ENCODE data around the gene NXF1. TPM values are rescaled to one million over a fixed set of nuclear protein-coding genes. Genes with fewer than 3 reads are reported as not detected.

NXF1 gene
- total and polyA plus RNA-seq, 2 of the 13 experiments (the other 11 are each of a cell fraction or from before 2014, with no cell fraction given), result 30.4 to 30.9 TPM

DNA sequence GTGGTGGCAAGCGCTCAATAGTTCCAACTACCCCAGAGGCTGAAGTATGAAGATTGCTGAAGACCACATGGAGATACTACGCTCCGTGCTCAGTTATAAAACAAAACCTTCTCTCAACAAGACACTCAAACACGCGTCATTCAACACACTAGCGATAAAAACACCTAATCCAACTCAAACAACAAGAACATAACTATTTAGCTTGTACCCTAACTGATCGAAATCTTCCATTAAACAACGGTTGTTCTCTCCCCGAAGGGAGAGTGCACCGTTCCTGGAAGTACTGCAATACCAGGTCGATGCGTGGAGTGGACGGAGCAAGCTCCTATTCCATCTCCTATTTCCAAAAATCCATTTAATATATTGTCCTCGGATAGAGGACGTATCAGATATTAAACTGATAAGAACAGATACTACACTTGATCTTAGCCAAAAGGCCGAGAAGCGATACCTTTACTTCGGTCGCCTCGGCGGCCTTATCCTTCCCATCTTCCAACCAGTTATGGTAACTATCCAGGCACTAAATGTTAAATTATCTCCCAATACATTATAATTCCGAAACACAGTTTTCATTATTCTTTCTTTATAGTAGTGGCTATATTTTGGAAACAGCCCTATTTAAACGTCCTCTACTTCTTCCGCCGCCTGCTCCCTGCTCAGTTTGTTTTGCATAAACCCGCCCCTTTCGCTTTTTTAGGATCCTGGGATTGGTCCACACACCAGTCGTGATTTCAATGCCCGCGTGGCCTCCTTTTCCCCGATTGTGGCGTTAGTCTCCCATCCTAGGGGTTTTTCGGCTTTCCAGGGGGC, 36.3 kb upstream of the NXF1 start (continued):
- TF ChIP-seq REPIN1 (CRISPR knock-in tag; IDR thresholded peaks at IDR 0.05; ENCODE audit: borderline replicate concordance, low read depth), result peak; percentile 96
- TF ChIP-seq, protein P1, sequence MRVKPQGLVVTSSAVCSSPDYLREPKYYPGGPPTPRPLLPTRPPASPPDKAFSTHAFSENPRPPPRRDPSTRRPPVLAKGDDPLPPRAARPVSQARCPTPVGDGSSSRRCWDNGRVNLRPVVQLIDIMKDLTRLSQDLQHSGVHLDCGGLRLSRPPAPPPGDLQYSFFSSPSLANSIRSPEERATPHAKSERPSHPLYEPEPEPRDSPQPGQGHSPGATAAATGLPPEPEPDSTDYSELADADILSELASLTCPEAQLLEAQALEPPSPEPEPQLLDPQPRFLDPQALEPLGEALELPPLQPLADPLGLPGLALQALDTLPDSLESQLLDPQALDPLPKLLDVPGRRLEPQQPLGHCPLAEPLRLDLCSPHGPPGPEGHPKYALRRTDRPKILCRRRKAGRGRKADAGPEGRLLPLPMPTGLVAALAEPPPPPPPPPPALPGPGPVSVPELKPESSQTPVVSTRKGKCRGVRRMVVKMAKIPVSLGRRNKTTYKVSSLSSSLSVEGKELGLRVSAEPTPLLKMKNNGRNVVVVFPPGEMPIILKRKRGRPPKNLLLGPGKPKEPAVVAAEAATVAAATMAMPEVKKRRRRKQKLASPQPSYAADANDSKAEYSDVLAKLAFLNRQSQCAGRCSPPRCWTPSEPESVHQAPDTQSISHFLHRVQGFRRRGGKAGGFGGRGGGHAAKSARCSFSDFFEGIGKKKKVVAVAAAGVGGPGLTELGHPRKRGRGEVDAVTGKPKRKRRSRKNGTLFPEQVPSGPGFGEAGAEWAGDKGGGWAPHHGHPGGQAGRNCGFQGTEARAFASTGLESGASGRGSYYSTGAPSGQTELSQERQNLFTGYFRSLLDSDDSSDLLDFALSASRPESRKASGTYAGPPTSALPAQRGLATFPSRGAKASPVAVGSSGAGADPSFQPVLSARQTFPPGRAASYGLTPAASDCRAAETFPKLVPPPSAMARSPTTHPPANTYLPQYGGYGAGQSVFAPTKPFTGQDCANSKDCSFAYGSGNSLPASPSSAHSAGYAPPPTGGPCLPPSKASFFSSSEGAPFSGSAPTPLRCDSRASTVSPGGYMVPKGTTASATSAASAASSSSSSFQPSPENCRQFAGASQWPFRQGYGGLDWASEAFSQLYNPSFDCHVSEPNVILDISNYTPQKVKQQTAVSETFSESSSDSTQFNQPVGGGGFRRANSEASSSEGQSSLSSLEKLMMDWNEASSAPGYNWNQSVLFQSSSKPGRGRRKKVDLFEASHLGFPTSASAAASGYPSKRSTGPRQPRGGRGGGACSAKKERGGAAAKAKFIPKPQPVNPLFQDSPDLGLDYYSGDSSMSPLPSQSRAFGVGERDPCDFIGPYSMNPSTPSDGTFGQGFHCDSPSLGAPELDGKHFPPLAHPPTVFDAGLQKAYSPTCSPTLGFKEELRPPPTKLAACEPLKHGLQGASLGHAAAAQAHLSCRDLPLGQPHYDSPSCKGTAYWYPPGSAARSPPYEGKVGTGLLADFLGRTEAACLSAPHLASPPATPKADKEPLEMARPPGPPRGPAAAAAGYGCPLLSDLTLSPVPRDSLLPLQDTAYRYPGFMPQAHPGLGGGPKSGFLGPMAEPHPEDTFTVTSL (CRISPR knock-in tag; IDR thresholded peaks at IDR 0.05; ENCODE audit: borderline replicate concordance), result no peak; the same call in none of the 2 replicates
- peak; percentile 96 for TF ChIP-seq DRAP1 (CRISPR knock-in tag; IDR thresholded peaks at IDR 0.05)
- peak; percentile 99 for TF ChIP-seq ZNF878 (CRISPR knock-in tag; IDR thresholded peaks at IDR 0.05)
- peak; percentile 84 for TF ChIP-seq POGK (CRISPR knock-in tag; conservative IDR thresholded peaks at IDR 0.05)
- TF ChIP-seq RBAK (CRISPR knock-in tag; IDR thresholded peaks at IDR 0.05), result no peak
- TF ChIP-seq GABPB1 (CRISPR knock-in tag; IDR thresholded peaks at IDR 0.05), result no peak
- peak; percentile 98 for TF ChIP-seq RBM22 (optimal IDR thresholded peaks at IDR 0.05; ENCODE audit: low read length)
- peak; percentile 100 for TF ChIP-seq ZGPAT (CRISPR knock-in tag; IDR thresholded peaks at IDR 0.05)
- TF ChIP-seq, protein P2, sequence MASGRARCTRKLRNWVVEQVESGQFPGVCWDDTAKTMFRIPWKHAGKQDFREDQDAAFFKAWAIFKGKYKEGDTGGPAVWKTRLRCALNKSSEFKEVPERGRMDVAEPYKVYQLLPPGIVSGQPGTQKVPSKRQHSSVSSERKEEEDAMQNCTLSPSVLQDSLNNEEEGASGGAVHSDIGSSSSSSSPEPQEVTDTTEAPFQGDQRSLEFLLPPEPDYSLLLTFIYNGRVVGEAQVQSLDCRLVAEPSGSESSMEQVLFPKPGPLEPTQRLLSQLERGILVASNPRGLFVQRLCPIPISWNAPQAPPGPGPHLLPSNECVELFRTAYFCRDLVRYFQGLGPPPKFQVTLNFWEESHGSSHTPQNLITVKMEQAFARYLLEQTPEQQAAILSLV (CRISPR knock-in tag; IDR thresholded peaks at IDR 0.05; ENCODE audit: borderline replicate concordance), result no peak; the same call in 1 of the 2 replicates
- TF ChIP-seq RARG (CRISPR knock-in tag; IDR thresholded peaks at IDR 0.05; ENCODE audit: low read depth), result no peak
- TF ChIP-seq, protein P3, sequence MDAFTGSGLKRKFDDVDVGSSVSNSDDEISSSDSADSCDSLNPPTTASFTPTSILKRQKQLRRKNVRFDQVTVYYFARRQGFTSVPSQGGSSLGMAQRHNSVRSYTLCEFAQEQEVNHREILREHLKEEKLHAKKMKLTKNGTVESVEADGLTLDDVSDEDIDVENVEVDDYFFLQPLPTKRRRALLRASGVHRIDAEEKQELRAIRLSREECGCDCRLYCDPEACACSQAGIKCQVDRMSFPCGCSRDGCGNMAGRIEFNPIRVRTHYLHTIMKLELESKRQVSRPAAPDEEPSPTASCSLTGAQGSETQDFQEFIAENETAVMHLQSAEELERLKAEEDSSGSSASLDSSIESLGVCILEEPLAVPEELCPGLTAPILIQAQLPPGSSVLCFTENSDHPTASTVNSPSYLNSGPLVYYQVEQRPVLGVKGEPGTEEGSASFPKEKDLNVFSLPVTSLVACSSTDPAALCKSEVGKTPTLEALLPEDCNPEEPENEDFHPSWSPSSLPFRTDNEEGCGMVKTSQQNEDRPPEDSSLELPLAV (CRISPR knock-in tag; conservative IDR thresholded peaks at IDR 0.05; ENCODE audit: low read depth), result peak; percentile 95
- TF ChIP-seq, protein P4, sequence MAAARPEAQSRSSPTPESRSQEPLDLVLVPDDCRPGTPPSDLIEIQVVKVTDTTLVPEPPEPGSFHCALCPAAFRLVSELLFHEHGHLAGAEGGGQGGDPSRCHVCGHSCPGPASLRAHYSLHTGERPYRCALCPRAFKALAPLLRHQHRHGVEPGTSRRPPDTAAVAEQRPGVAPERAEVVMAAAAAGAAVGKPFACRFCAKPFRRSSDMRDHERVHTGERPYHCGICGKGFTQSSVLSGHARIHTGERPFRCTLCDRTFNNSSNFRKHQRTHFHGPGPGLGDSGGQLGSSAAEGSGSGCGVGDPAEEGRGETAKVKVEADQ (CRISPR knock-in tag; IDR thresholded peaks at IDR 0.05; ENCODE audit: borderline replicate concordance), result no peak; the same call in 1 of the 2 replicates
- TF ChIP-seq ZNF563 (CRISPR knock-in tag; IDR thresholded peaks at IDR 0.05), result 0 out of 2 replicates have a peak, but pooled peaks have one; percentile 35
